Neuronal stem cell (in vitro differentiated cells): ENCODE results near the gene PCK1.

Experiments
- DNase-seq: peaks from one replicate; pipeline ENCODE4 v3.0.0-alpha.2; 2013; ENCODE audit warnings: low spot score
- H2AFZ ChIP-seq: one replicate; pipeline ENCODE4 v1.6.1; 2013; ENCODE audit warnings: mild to moderate bottlenecking, low read length, inconsistent platforms
- H2AK5ac ChIP-seq: 2 replicates; pipeline ENCODE4 v1.6.1; 2013; ENCODE audit warnings: low read depth, mild to moderate bottlenecking, inconsistent platforms, low read length, moderate library complexity, mixed read lengths
- H2BK120ac ChIP-seq: 2 replicates; pipeline ENCODE4 v1.6.1; 2013; ENCODE audit warnings: low read depth, mild to moderate bottlenecking, inconsistent platforms, low read length, moderate library complexity, mixed read lengths
- H2BK12ac ChIP-seq: one replicate; pipeline ENCODE4 v1.6.1; 2013; ENCODE audit warnings: low read length, inconsistent platforms
- H2BK15ac ChIP-seq: 2 replicates; pipeline ENCODE4 v1.6.1; 2013; ENCODE audit warnings: mild to moderate bottlenecking, low read length, inconsistent platforms, mixed read lengths
- H2BK5ac ChIP-seq: one replicate; pipeline ENCODE4 v1.6.1; 2013; ENCODE audit warnings: inconsistent platforms, mild to moderate bottlenecking, low read length, moderate library complexity
- H3K14ac ChIP-seq: one replicate; pipeline ENCODE4 v1.6.1; 2013; ENCODE audit warnings: low read length, inconsistent platforms
- H3K18ac ChIP-seq: 2 replicates; pipeline ENCODE4 v1.6.1; 2013; ENCODE audit warnings: low read length, inconsistent platforms
- H3K23ac ChIP-seq: 2 replicates; pipeline ENCODE4 v1.6.1; 2013; ENCODE audit warnings: low read depth, mild to moderate bottlenecking, mixed read lengths, low read length, inconsistent platforms; ENCODE audit not compliant: poor library complexity
- H3K27ac ChIP-seq: replicated peaks from 3 replicates; pipeline ENCODE4 v1.5.1; 2013; ENCODE audit warnings: low read length, inconsistent platforms
- H3K27me3 ChIP-seq, 3 experiments: 2 replicates each; pipeline ENCODE4 v1.6.1; 2013; ENCODE audit warnings: low read length in 3 of 3, mild to moderate bottlenecking in 2 of 3, inconsistent platforms in 1 of 3, low read depth in 1 of 3, mixed read lengths in 1 of 3, moderate library complexity in 1 of 3; ENCODE audit not compliant: control insufficient read depth in 3 of 3, insufficient read depth in 3 of 3
- H3K36me3 ChIP-seq, 2 donors: replicated peaks in 1 of 2; 2 replicates each; pipeline ENCODE4 v1.6.1; 2013; ENCODE audit warnings: low read length in 2 of 2; ENCODE audit not compliant: control insufficient read depth in 2 of 2, insufficient read depth in 2 of 2
- H3K4ac ChIP-seq: 2 replicates; pipeline ENCODE4 v1.6.1; 2013; ENCODE audit warnings: inconsistent platforms, mild to moderate bottlenecking, low read length, moderate library complexity
- H3K4me1 ChIP-seq, 2 donors: 1 replicate in 1 of 2; 2 replicates in 1 of 2; pipeline ENCODE4 v1.6.1; 2013; ENCODE audit warnings: low read length in 2 of 2, low read depth in 1 of 2; ENCODE audit not compliant: control insufficient read depth in 2 of 2, insufficient read depth in 1 of 2
- H3K4me2 ChIP-seq: one replicate; pipeline ENCODE4 v1.6.1; 2013; ENCODE audit warnings: mild to moderate bottlenecking, low read length, inconsistent platforms; ENCODE audit not compliant: insufficient read depth, poor library complexity, severe bottlenecking
- H3K4me3 ChIP-seq, 2 donors: 2 replicates each; pipeline ENCODE4 v1.5.1; 2013; ENCODE audit warnings: low read length in 2 of 2, mild to moderate bottlenecking in 2 of 2, inconsistent platforms in 1 of 2, moderate library complexity in 1 of 2
- H3K79me1 ChIP-seq: one replicate; pipeline ENCODE4 v1.6.1; 2013; ENCODE audit warnings: low read depth, mild to moderate bottlenecking, inconsistent platforms, low read length, moderate library complexity
- H3K9ac ChIP-seq: one replicate; pipeline ENCODE4 v1.6.1; 2013; ENCODE audit warnings: mild to moderate bottlenecking, low read depth, low read length, inconsistent platforms; ENCODE audit not compliant: poor library complexity
- H3K9me3 ChIP-seq, 2 donors: replicated peaks in 1 of 2; 2 replicates each; pipeline versions ENCODE3 to v1.6.1; 2013; ENCODE audit warnings: low read length in 2 of 2, mild to moderate bottlenecking in 2 of 2, inconsistent platforms in 1 of 2, low read depth in 1 of 2, mixed read lengths in 1 of 2, moderate library complexity in 1 of 2; ENCODE audit not compliant: control insufficient read depth in 2 of 2, insufficient read depth in 1 of 2
- H4K8ac ChIP-seq: one replicate; pipeline ENCODE4 v1.6.1; 2013; ENCODE audit warnings: low read depth, mild to moderate bottlenecking, inconsistent platforms, low read length, moderate library complexity
- H4K91ac ChIP-seq: one replicate; pipeline ENCODE4 v1.6.1; 2013; ENCODE audit warnings: low read length, low read depth, mild to moderate bottlenecking, inconsistent platforms; ENCODE audit not compliant: poor library complexity
- WGBS, 2 donors: extraction: QIAGEN DNeasy Blood & Tissue Kit; methylation state at CpG; one replicate each; pipeline ENCODE4 v1.1.7; 2013; ENCODE audit warnings: missing lambda C conversion rate in 2 of 2, mixed read lengths in 1 of 2; ENCODE audit not compliant: insufficient read length in 2 of 2, insufficient replicate concordance in 1 of 2; ENCODE audit errors: extremely low coverage in 2 of 2; 5-methylcytosine and 5-hydroxymethylcytosine counted together

PCK1 gene

GRCh38 chr20:57546956-57547649 lies 13.8 kb upstream of the PCK1 start:
- Histone ChIP-seq H2AK5ac (no peak overlapping the region), H3K36me3 (no peaks in the 10 kb centered on the region), H2BK120ac (no peak overlapping the region), H4K8ac (no peak overlapping the region), H2AFZ (no peak overlapping the region), H3K4me3 (peak overlapping the region in 1 of 2 donors; percentile 31), H2BK5ac (no peak overlapping the region), H3K9ac (no peak overlapping the region), H3K79me1 (no peaks in the 10 kb centered on the region), H3K4me1 (no peaks in the 10 kb centered on the region), H2BK12ac (no peak overlapping the region), H3K27me3 (peaks cover 0 to 42% (median 0%) of the 10 kb centered on the region in 3 experiments), H4K91ac (no peak overlapping the region), H2BK15ac (no peak overlapping the region), H3K9me3 (no peaks in the 10 kb centered on the region), H3K14ac (no peak overlapping the region), H3K4me2 (no peak overlapping the region), H3K23ac (no peak overlapping the region), H3K27ac (no peak overlapping the region), H3K4ac (no peak overlapping the region), H3K18ac (no peak overlapping the region)
- no CpG with 5 or more reads among the region's 8 CpGs for WGBS, 2 donors
- DNase-seq = no peak

GRCh38 chr20:57548177-57549058 lies 12.5 kb upstream of the PCK1 start:
- H3K18ac ChIP-seq = no peak overlapping the region
- H3K23ac ChIP-seq = no peak overlapping the region
- H3K4ac ChIP-seq = no peak overlapping the region
- H3K36me3 ChIP-seq = no peaks in the 10 kb centered on the region
- no peak overlapping the region for H2AK5ac ChIP-seq
- H3K4me3 ChIP-seq = no peak overlapping the region
- H3K27ac ChIP-seq = no peak overlapping the region
- DNase-seq = no peak
- WGBS, 2 donors = no CpG with 5 or more reads among the region's 21 CpGs
- H3K14ac ChIP-seq = no peak overlapping the region
- no peak overlapping the region for H2BK15ac ChIP-seq
- H3K27me3 ChIP-seq = peaks cover 0 to 31% (median 0%) of the 10 kb centered on the region in 3 experiments
- no peak overlapping the region for H2BK12ac ChIP-seq
- H4K8ac ChIP-seq = no peak overlapping the region
- no peak overlapping the region for H3K4me2 ChIP-seq
- H4K91ac ChIP-seq = no peak overlapping the region
- no peaks in the 10 kb centered on the region for H3K4me1 ChIP-seq
- no peaks in the 10 kb centered on the region for H3K9me3 ChIP-seq
- H2BK5ac ChIP-seq = no peak overlapping the region
- no peak overlapping the region for H2BK120ac ChIP-seq
- H3K79me1 ChIP-seq = no peaks in the 10 kb centered on the region
- no peak overlapping the region for H3K9ac ChIP-seq
- no peak overlapping the region for H2AFZ ChIP-seq

DNA sequence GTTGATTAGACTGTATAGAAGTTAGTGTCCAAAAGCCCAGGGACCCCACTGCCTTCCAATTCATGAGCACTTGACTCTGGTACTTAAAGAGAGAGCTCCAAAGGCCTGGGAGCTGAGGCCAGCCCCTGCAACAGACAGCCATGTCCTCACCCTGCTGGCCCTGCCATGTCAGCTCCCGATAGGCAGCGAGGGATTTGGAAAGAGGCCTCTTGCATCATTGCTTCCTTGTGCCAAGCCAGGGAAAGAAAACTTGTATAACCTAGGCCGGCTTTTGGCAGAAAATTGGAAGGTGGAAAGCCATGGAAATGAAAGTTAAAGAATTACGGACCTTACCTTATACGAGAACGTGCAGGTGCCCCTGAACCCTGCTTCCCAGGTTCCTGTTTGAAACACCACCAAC lies 8.4 kb upstream of the PCK1 start:
- no peak for DNase-seq
- Histone ChIP-seq H2BK5ac (no peak overlapping the region), H3K14ac (no peak overlapping the region), H3K9me3 (no peaks in the 10 kb centered on the region), H3K4me3 (no peak overlapping the region), H3K4ac (no peak overlapping the region), H3K4me1 (no peaks in the 10 kb centered on the region), H3K27ac (no peak overlapping the region), H3K36me3 (no peaks in the 10 kb centered on the region), H3K23ac (no peak overlapping the region), H3K4me2 (no peak overlapping the region), H4K91ac (no peak overlapping the region), H3K79me1 (no peaks in the 10 kb centered on the region), H3K27me3 (peaks cover 0 to 35% (median 0%) of the 10 kb centered on the region in 3 experiments), H2BK12ac (no peak overlapping the region), H2AFZ (no peak overlapping the region), H2BK15ac (no peak overlapping the region), H2AK5ac (no peak overlapping the region), H3K9ac (no peak overlapping the region), H4K8ac (no peak overlapping the region), H2BK120ac (no peak overlapping the region), H3K18ac (no peak overlapping the region)
- WGBS, 2 donors = no CpG with 5 or more reads among the region's 6 CpGs

GRCh38 chr20:57553376-57554018 lies 7.4 kb upstream of the PCK1 start:
- Histone ChIP-seq H2AK5ac (no peak overlapping the region), H3K4ac (no peak overlapping the region), H3K14ac (no peak overlapping the region), H3K27ac (no peak overlapping the region), H3K23ac (no peak overlapping the region), H3K9me3 (no peaks in the 10 kb centered on the region), H3K4me3 (no peak overlapping the region), H3K4me1 (no peaks in the 10 kb centered on the region), H2BK15ac (no peak overlapping the region), H2AFZ (no peak overlapping the region), H2BK120ac (no peak overlapping the region), H3K27me3 (peaks cover 0 to 36% (median 0%) of the 10 kb centered on the region in 3 experiments), H3K36me3 (no peaks in the 10 kb centered on the region), H3K4me2 (no peak overlapping the region), H2BK12ac (no peak overlapping the region), H2BK5ac (no peak overlapping the region), H3K18ac (no peak overlapping the region), H4K8ac (no peak overlapping the region), H3K79me1 (no peaks in the 10 kb centered on the region), H4K91ac (no peak overlapping the region), H3K9ac (no peak overlapping the region)
- no peak for DNase-seq
- no CpG with 5 or more reads among the region's 11 CpGs for WGBS, 2 donors
